GM18861 (cell line): ENCODE results near the gene RPL7A.
"Not testable (repeated sequence)": the region's sequence is repeated elsewhere in the genome, so short reads cannot be mapped to it uniquely, and the experiment has no call there.

Experiments used
- ATAC-seq: cut with Tn5 transposase; IDR thresholded peaks from one replicate; pipeline ENCODE4 v1.9.1; 2021; ENCODE audit not compliant: unreplicated experiment

RPL7A gene

GRCh38 chr9:133367778-133368177 lies 19.8 kb downstream of the RPL7A start:
- no peak for ATAC-seq

DNA sequence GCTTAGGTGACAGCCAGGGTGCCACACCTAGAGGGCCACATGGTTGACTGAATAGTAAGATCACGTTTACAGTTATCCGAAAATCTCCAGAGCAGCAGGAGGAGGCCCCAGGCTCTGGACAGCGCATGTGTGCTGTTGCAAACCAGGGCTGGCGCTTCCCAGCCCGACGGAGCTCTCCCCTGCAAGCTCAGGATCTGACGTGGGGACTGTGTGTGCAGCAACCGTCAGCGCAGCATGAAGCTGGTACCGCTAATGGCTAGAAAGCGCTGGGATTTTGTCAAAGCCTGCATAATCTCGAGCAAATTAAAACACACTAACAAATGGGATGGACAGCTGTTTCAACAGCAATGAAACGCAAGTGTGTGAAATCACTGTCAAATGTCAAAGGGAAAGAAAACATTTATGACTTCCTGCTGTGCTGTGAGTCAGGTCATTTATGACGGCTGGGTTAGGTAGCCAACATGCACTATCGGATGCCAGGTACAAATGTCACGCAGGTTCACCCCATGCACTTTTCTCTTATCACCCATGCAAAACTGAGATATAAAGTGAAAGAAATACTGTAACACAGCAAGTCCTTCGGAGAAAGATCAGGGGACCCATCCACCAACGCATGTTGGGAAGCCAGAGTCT lies 20.3 kb downstream of the RPL7A start:
- no peak for ATAC-seq

GRCh38 chr9:133369422-133369821 lies 21.4 kb downstream of the RPL7A start:
- no peak for ATAC-seq

GRCh38 chr9:133369933-133370332 lies 21.9 kb downstream of the RPL7A start:
- no peak for ATAC-seq

GRCh38 chr9:133370685-133371084 lies 22.7 kb downstream of the RPL7A start:
- ATAC-seq, result no peak

DNA sequence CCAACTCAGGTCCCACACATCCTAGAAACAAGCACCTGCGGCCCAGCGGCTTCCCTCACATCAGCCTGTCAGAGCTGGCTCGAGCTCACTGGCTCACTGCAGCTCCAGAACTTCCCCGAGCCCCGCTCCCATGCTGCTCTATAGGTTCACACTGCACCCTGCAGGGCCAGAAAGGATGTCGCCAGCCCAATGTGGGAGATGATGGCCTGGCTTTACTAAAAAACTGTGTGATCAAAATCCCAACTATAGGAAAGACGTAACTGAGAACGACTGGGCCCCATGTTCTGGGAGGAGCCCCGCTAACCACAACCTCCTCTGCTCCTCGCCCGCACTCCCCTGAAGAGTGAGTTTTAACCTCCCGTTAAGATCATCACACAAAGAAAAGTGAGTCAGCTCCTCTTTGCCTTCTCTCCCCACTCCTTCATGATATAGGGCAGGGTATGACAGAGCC lies 23.3 kb downstream of the RPL7A start:
- ATAC-seq, result no peak

DNA sequence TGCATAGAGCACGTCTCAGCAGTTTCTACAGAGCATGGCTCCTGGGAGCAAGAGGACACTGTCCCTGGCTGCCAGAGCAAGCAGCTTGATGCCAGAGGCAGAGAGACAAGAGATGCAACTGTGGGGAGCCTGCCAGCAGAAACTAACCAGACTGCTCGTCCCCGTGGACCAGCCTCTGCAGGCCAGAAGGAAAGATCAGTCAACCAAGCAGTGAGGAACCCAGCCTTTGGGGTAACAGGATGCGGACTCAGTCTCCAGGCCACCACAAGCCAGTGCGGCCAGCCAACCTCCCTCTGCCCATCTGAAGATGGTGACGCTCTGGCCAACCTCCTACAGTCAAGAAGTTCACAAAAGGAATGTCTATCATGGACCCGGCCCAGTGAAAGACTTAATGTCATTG lies 24.1 kb downstream of the RPL7A start:
- ATAC-seq, result no peak

DNA sequence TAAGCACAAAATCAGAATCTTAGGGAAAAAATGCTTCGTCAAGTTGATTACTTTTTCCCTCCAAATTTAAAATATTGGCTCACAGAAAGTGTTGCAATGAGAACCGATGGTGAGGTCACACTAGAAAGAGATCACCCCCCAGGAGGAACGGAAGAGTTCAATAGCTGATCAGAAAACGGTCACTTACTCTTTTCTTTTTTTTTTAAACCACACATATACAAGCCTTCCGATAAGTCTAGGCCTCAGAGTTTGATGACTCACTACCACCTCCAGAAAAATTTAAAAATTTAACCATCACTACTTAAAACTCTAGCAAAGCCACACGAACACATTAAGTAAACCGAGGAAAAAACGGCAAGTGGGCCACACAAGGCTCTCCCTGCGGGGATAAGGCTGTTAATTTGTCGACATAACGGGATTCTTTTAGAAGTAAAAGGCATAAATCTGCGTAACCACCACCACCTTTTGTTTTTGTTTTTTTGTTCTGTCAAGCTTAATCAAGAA lies 26.6 kb downstream of the RPL7A start:
- ATAC-seq, result no peak

DNA sequence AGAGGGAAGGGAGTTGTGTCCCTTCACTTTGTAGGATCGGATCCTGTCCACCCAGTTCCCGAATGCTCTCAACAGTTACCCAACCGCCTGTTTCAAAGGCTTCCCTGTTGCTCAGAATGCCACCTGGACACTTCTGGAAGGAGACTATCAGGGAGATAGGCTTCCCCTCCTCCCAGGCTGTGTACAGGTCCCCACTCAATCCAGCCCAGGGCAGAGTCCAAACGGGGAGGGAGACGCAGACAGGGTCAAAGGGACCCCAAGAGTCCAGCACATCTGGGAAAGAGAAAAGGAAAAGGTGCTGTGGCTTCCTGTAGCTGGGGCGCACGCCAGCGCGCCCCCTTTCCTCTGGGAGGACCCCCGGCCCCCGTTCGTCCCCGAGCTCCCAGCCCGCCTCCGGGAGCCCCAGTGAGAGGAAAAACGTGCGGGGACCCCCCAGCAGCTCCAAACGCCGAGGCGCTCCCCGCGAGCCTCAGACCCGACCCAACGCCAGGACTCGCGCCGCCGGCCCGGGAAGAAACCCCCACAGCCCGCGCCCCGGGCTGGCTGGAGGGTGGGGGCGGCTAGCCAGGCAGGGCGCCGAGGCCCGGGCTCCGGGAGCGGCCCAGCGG lies 27.2 kb downstream of the RPL7A start:
- ATAC-seq, result no peak

GRCh38 chr9:133375724-133376654 lies 28.0 kb downstream of the RPL7A start, which contains the start of the genes STKLD1 and SURF4:
TSS of gene STKLD1 (plus strand) at chr9:133376366. CDS start at chr9:133376474, 108 bp downstream.
TSS of gene SURF4 (minus strand) at chr9:133376060. CDS start at chr9:133375969, 91 bp downstream.
- ATAC-seq, result peak; percentile 85

DNA sequence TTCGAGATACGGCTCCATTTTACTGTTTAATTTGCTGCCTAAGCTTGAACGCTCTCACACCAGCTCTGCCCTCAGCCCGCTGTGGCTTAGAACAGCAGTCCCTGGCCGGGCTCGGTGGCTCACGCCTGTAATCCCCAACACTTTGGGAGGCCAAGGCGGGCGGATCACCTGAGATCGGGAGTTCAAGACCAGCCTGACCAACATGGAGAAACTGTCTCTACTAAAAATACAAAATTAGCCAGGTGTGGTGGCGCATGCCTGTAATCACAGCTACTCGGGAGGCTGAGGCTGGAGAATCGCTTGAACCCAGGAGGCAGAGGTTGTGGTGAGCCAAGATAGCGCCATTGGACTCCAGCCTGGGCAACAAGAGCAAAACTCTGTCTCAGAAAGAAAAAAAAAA lies 29.3 kb downstream of the RPL7A start:
- not testable (repeated sequence) for ATAC-seq

DNA sequence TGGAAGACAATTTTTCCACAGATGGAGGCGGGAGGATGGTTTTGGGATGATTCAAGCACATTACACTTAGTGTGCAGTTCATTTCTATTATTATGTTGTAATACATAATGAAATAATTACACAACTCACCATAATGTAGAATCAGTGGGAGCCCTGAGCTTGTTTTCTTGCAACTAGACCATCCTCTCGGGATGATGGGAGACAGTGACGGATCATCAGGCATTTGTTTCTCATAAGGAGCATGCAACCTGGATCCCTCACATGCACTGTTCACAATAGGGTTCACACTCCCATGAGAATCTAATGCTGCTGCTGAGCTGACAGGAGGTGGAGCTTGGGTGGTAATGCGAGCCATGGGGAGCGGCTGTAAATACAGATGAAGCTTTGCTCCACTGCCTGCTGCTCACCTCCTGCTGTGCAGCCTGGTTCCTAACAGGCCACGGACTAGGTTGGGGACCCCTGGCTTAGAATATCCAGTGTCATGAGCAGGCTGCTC lies 29.8 kb downstream of the RPL7A start:
- no peak for ATAC-seq

GRCh38 chr9:133378408-133378962 lies 30.5 kb downstream of the RPL7A start:
- no peak for ATAC-seq

DNA sequence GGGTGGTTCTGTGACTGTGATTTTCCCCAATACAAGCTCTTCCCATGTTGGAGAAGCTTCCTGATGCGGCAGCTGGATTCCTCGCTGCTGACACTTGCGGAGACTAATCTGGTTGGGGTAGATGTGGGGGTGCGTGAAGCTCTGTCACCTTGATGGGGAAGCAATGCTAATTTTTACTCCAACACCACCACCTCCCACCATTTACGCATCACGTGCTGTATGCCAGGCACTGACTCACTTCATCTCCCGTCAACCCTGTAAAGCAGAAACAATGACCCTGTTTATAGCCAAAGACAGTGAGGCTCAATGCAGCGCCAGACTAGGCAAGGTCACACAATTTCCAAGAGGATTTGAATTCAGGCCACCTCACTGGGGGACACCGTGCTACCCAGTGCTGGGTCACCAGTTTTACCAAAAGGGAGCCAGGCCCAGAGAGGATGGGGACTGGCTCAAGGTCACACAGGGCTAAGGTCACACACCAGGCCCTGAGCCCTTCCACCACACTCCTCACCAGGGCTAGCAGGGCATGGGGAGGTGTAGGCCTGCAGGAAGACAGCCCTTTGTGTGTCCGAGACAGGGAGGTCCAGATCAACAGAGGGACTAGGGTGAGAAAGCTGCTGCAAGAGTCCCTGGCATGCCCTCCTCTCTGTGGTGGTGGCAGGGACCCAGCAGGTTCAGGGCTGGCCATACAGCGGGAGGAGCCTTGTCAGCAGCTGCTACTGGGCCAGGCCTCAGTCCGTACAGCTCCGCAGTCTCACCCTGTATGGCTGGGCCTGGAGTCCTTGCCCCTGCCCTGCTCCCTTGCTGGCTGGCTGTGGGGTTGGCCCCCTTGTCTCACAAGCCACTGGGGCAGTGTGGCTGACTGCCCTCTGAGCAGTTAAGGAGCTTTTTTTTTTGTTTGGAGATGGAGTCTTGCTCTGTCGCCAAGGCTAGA lies 31.4 kb downstream of the RPL7A start:
- ATAC-seq, result no peak

GRCh38 chr9:133380734-133381133 lies 32.7 kb downstream of the RPL7A start:
- no peak for ATAC-seq

DNA sequence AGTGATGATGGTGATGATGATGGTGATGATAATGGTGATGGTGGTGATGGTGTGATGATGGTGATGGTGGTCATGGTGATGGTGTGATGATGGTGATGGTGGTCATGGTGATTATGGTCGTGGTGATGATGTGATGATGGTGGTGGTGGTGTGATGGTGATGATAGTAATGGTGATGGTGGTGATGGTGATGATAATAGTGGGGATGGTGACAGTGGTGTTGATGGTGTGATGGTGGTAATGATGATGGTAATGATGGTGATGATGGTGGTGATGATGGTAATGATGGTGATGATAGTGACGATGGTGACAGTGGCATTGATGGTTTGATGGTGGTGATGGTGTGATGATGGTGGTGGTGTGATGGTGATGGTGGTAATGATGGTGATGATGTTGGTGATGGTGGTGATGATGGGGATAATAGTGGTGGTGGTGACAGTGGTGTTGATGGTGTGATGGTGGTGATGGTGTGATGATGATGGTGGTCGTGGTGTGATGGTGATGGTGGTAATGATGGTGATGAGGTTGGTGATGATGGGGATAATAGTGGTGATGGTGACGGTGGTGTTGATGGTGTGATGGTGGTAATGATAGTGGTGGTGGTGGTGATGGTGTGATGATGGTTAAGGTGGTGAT lies 34.6 kb downstream of the RPL7A start:
- ATAC-seq, result no peak

- no peak for ATAC-seq
These were observed 35.4 kb downstream of the RPL7A start for GRCh38 chr9:133383438-133383837.

DNA sequence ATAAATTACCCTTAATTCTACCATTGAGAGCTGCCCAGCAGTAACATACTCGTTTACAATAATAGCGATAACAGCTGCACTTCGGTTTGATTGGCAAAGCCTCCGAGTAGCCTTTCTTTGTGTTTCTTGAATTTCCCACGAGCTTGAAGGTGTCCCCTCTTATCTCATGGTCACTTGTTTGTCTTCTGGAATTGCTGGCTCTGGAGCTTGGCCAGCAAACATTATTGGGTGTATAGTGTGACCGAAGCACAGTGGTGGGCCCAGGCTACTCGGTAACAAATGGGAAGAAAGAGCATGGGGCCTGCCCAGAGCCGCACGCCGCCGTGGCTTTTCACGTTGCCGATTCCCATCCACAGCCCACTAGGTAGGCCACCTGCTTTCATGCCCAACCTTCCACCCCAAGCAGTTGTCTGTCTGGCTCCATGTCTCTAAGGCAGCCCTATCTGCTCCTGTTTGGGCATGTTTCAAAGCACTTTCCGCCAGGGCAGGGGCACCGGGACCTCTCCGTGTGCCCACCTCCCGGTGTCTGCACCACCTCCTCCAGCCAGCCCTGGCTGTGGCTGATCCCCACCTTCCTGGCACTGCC lies 36.8 kb downstream of the RPL7A start:
- ATAC-seq, result no peak

GRCh38 chr9:133385452-133385851 lies 37.4 kb downstream of the RPL7A start:
- no peak for ATAC-seq
